HG02852 (cell line): Measurements from ENCODE around the gene SLC38A11.
"Not testable (repeated sequence)": the region's sequence is repeated elsewhere in the genome, so short reads cannot be mapped to it uniquely, and the experiment has no call there.

Source experiments
- ATAC-seq: cut with Tn5 transposase; IDR thresholded peaks from one replicate; pipeline ENCODE4 v1.9.1; 2021; ENCODE audit warnings: mild to moderate bottlenecking, moderate library complexity; ENCODE audit not compliant: unreplicated experiment

SLC38A11 gene

DNA sequence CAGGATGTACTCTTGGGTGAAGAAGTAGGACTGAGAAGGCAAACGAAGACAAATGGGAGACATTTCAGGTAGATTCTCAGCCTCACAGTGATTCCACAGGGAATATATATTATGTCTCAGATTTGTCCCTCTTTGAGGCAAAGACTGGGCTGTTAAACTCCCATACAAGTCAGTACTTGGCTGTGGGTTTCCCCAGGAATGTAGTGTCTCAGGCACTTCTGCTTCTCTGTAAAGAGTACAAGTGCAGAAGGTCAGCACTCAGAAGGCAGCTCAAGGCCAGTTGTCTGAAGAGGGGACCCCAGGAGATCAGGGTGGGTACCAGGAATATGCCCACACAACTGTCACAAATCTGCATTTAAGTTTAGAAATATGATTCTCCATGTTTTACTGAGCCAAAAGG lies 73.8 kb downstream of the SLC38A11 start:
- ATAC-seq: no peak

GRCh38 chr2:164879901-164880535 lies 75.3 kb downstream of the SLC38A11 start:
- ATAC-seq: no peak

GRCh38 chr2:164877927-164878326 lies 77.4 kb downstream of the SLC38A11 start:
- ATAC-seq: no peak

- no peak for ATAC-seq
Observed at GRCh38 chr2:164877169-164877568, 78.2 kb downstream of the SLC38A11 start.

- ATAC-seq: no peak
Observed at GRCh38 chr2:164875334-164876205, 79.8 kb downstream of the SLC38A11 start.

GRCh38 chr2:164873210-164873908 lies 82.0 kb downstream of the SLC38A11 start:
- ATAC-seq: no peak

DNA sequence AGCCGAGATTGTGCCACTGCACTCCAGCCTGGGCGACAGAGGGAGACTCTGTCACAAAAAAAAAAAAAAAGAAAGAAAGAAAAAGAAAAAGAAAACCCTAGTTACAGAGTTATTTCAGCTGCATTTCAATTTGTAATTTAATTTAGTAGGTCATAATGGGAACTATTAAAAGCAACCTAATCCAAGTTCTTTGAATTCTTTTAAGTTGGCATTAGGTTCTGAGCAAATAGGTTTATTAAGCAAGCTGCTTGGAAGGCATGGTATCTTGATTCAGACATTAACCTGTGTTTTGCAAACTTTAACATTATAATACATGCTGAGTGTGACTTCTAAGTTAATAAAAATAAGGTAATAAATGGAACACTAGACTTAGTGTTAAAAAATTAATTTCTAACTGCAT lies 83.9 kb downstream of the SLC38A11 start:
- no peak for ATAC-seq

DNA sequence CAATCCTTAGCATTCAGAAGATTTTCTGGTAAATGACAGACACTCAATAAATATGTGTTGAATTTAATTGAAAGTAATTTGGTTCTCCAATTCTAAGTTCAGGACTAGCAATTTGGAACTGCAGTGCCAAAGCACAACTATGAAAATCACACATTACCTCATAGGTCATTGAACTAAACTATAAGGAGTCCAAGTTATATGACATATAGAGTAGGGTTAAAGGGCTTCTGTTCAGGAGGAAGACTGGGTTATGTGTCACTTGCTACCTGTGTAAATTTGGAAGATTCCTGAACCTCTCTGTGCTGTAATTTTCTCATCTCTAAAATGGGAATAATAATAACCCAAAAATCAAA lies 85.9 kb downstream of the SLC38A11 start:
- ATAC-seq: no peak

DNA sequence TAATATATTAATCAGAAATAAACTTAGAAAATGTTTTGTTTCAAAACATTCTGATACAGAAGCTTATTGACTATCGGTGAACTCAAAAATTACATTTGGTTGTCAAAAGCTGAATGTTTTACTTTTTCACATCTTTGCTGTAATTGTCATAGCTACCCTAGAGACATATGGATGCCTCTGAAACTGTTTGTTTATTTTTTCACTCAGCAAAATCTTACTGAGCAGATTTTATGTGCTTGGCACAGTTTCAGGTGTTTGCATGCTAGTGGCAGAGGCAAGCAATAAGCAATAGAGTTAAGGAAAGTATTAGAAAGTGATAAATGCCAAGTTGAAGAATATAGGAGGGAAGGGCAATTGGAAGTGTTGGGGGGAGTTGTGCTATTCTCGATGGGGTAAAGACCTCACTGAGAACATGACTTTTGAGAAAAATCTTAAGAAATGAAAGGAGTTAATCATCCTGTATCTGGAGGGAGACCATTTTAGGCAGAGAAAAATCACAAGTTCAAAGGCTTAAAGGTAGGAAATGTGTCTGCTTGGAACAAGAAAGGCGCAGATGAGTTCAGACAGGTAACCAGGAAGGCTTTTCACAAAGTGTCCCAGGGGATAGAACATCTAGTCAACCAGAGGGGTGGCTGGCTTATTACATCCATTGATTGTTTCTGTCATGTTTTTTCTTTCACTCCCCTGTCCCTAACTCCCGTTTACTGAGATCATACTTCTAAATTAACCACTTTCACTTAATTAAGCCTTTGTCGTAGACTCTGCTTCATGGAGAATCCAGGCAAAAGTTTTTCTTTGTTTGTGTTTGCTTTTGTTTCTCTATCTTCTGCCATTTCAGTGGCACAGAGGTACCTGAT lies 86.5 kb downstream of the SLC38A11 start:
- ATAC-seq: no peak

DNA sequence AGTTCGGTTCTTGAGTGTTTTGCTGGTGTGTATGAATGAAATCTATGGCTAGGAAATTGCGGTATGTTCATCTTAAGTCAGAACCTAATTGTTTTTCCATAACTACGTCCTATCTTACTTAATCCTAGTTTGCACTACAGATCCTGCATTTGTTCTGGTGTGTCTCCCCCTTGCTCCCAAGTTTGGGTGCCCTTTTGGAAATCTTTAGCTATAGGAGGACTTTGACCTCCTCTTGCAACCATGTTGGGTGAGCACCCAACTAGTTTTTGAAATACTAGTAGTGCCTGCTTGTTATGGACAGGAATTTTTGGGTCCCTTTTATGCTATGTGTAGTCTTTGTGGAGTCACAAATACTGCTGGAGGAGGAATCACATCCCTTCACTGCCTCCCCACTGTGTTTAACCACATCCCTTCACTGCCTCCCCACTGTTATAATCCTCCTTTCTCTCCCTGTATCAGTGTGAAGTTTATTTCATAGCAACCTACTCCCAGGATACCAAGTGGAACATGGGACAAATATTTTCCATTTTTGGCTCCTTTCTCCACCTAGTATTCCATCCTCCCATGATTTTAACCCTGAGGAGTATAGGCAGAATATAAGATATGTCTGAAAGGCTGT lies 87.4 kb downstream of the SLC38A11 start:
- no peak for ATAC-seq

- ATAC-seq: not testable (repeated sequence)
Observed at GRCh38 chr2:164866381-164866780, 88.9 kb downstream of the SLC38A11 start.

- ATAC-seq: no peak
Observed at GRCh38 chr2:164860694-164861042, 94.7 kb downstream of the SLC38A11 start.

DNA sequence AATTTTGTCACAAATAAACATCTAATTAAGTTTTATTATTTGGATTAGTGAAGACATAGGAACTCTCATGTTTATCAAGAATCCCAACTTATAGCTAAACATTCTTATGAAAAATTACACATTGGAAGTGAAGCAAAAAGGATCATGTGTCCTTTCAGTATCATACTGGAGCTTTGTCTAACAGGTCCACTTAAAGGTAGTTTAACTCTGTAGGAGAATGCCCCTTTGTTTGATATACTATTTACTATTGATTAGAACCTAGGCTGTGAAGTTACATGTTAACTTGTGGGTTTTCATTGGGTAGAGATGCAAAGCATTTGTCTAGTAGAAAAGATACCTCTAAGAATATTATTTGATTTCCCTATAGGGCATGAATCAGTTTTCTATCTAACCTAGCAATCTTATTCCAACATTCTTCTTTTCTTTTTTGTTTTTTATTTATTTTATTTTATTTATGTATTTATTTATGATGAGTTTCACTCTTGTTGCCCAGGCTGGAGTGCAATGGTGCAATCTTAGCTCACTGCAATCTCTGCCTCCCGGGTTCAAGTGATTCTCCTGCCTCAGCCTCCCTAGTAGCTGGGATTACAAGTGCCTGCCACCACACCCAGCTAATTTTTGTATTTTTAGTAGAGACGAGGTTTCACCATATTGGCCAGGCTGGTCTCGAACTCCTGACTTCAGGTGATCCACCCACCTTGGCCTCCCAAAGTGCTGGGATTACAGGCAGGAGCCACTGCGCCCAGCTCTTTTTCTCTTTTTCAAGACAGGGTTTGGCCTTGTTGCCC lies 95.2 kb downstream of the SLC38A11 start:
- not testable (repeated sequence) for ATAC-seq

- ATAC-seq: no peak
Observed at GRCh38 chr2:164859251-164859818, 96.0 kb downstream of the SLC38A11 start.

DNA sequence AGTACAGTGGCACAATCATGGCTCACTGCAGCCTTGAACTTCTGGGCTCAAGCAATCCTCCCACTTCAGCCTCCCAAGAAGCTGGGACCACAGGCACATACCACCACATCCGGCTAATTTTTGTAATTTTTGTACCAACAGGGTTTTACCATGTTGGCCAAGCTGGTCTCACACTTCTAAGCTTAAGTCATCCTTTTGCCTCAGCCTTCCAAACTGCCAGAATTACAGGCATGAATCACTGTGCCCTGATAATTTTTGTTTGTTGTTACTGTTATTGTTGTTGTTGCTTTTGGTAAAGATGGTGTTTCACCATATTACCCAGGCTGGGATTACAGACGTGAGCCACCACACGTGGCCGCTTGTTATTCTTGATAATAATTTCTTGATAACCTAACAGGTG lies 103.2 kb downstream of the SLC38A11 start:
- no peak for ATAC-seq

GRCh38 chr2:164850235-164850634 lies 105.1 kb downstream of the SLC38A11 start:
- ATAC-seq: no peak

- no peak for ATAC-seq
Observed at GRCh38 chr2:164849506-164849905, 105.8 kb downstream of the SLC38A11 start.

GRCh38 chr2:164847981-164848741 lies 107.2 kb downstream of the SLC38A11 start:
- no peak for ATAC-seq

DNA sequence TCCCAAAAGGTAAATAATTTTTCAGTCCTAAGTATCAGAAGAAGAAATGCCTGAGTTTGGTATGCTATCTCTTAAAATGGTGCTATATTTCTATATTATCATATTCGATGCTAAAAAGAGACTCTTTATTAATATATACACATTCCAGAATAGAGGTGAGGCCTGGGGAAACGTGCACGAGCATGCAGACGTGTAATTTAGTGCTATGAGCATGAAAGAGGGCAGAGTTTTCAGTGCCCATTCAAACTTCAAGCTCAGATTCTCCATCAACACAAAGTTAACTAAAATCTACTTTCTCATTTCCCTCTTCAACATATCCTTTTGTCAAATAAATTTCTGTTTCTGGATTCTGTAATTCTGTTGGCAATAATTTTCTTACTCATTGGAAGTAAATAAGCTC lies 108.0 kb downstream of the SLC38A11 start:
- ATAC-seq: no peak
